GM21381 (cell line): ENCODE measurements around the gene HCRTR1.
"Not testable (repeated sequence)": the region's sequence is repeated elsewhere in the genome, so short reads cannot be mapped to it uniquely, and the experiment has no call there.

Experiments used
- ATAC-seq: cut with Tn5 transposase; IDR thresholded peaks from one replicate; pipeline ENCODE4 v1.9.1; 2021; ENCODE audit warnings: mild to moderate bottlenecking, moderate library complexity; ENCODE audit not compliant: unreplicated experiment

Gene HCRTR1

DNA sequence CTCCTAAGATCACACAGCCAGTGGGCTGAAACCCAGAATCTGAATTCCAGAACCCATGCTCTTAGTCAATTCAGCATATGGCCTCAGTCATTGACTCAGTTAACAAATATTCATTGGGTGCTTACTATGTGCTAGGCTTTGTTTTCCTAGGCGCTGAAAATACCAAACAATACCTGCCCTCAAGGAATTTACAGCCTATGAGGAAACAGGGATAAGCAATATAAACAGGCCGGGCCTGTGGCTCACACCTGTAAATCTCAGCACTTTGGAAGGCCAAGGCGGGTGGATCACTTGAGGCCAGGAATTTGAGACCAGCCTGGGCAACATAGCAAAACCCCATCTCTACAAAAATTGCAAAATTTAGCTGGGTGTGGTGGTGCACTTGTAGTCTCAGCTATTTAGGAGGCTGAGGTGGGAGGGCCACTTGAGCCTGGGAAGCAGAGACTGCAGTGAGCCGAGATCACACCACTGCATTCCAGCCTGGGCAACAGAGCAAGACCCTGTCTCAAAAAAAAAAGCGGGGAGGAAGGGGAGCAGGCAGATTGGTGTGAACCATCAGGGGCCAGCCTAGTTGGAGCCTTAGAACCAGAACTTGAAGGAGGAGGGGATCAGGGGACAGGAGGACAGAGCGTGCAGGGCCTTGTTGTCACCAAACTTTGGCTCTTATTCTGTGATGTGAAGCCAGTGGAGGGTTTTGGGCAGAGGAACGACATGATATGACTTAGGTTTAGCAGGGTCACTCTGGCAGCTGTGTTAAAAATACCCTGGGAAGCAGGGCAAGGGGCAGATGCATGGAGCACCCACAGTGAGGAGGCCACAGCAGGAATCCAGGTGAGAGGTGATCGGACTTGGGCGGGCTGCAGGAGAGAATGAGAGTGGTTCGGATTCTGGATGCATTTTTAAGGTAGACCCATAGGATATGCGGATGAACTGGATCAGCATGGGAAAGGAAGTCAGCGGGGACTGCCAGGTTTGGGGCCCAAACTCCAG is 35.4 kb upstream of the HCRTR1 start:
- no peak for ATAC-seq

DNA sequence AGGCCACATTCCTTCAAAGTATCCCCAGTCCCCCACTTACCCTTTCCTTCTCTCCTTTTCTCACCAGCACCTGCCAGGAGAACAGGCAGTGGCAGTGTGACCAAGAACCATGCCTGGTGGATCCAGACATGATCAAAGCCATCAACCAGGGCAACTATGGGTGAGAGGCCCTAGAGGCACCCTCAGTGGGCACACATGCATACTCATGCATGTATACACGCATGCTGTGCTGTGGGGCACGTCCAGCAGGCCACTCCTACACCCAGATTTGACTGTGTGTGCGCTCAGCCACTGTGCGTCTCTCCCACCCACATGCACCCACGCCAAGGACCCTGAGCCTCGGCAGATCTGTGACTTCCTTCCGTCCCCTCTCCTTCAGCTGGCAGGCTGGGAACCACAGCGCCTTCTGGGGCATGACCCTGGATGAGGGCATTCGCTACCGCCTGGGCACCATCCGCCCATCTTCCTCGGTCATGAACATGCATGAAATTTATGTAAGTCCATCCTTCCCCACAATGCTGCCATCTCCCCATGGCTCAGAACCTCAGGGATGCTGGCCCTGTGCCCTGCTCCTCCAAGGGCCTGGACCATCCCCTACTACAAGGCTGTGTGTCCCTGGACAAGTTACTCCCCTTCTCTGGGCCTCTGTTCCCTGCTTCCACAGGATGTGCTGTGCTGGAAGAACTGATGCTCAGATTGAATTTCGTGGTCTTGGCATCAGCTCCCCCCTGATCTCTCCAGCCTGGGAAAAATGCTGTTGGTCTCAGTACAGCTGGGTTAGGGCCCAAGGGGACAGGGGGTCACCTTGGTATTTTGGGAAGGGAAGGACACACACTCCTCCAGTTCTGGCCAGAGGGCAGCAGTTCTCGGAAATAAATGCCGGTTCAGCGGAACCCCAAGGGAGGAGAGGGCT is 34.2 kb upstream of the HCRTR1 start:
- no peak for ATAC-seq

DNA sequence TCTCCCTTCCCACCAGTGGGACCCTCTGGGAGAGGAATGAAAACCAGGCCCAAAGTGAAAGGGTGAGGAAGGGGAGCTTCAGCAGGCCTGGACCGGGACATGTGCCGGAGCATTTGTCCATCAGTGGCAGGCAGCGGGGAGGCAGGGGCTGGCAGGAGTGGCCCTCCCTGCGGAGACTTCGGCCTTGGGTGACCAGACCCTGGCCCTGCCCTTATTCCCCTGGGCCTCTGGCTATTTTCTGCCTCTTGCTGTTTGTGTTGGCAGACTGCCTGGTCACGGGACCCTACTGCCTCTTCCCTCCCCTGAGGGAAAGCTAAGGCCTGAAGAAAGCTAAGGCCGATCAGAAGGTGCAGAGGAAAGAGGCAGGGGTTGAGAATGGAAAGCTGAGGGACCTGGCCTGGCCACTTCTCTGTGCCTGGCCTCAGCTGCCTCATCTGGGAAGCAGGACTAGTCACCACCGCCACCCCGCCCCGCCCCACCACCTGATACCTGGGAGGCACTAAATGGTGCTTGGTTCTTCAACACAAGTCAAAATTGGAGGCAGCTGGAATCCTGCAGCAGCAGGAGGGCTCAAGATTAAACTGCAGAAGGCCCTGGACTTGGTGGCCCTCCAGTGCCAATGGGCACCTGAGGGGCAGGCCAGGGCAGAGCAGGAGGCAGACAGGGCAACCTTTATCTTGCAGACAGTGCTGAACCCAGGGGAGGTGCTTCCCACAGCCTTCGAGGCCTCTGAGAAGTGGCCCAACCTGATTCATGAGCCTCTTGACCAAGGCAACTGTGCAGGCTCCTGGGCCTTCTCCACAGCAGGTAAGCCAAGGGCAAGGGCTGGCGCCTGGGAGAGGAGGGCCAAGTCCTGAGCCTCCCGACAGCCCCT is 33.3 kb upstream of the HCRTR1 start:
- ATAC-seq: no peak

DNA sequence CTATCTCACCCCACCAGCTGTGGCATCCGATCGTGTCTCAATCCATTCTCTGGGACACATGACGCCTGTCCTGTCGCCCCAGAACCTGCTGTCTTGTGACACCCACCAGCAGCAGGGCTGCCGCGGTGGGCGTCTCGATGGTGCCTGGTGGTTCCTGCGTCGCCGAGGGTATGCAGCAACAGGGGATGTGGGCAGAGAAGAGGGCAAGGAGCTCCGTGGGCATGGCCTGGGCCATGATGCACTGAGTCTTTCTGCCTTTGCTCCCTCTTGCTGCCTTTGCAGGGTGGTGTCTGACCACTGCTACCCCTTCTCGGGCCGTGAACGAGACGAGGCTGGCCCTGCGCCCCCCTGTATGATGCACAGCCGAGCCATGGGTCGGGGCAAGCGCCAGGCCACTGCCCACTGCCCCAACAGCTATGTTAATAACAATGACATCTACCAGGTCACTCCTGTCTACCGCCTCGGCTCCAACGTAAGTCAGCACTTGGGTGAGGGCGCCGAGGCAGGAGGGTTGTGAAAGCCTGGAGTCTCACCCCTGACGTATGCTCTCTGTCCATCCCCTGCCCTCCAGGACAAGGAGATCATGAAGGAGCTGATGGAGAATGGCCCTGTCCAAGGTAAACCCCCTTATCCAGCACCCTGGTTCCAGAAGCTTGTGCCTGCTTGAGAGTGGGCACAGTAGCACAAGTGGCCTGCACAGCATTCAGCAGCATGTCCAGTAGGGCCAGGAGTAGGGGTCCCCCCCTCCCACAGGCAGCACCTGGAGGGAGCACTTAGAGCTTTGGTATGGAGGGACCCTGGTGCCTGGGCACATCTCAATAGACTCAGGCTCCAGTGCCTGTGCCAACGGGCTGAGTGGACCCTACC is 32.4 kb upstream of the HCRTR1 start:
- ATAC-seq: no peak

DNA sequence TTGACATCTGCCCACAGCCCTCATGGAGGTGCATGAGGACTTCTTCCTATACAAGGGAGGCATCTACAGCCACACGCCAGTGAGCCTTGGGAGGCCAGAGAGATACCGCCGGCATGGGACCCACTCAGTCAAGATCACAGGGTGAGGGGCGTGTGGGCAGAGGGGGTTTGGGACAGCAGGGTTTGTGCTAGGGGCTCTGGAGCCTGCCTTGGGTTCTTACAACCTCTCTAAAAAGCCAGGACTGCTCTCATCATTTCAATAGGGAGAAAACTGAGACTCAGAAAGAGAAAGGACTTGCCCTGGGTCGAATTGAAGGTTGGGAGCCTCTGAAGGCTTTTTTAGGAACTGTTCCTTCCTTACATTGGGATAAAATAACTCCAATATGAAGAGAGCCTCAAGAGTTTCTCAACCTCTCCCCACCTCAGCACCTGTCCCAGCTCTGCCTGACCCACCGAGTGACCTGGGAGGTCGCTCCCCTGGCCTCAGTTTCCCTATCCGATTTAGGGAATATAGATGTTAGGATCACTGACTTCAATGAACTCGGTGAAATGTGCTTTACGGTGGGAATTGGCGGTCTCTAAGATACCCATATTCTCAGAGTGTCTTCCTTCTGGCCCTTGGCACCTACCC is 31.6 kb upstream of the HCRTR1 start:
- ATAC-seq: no peak

DNA sequence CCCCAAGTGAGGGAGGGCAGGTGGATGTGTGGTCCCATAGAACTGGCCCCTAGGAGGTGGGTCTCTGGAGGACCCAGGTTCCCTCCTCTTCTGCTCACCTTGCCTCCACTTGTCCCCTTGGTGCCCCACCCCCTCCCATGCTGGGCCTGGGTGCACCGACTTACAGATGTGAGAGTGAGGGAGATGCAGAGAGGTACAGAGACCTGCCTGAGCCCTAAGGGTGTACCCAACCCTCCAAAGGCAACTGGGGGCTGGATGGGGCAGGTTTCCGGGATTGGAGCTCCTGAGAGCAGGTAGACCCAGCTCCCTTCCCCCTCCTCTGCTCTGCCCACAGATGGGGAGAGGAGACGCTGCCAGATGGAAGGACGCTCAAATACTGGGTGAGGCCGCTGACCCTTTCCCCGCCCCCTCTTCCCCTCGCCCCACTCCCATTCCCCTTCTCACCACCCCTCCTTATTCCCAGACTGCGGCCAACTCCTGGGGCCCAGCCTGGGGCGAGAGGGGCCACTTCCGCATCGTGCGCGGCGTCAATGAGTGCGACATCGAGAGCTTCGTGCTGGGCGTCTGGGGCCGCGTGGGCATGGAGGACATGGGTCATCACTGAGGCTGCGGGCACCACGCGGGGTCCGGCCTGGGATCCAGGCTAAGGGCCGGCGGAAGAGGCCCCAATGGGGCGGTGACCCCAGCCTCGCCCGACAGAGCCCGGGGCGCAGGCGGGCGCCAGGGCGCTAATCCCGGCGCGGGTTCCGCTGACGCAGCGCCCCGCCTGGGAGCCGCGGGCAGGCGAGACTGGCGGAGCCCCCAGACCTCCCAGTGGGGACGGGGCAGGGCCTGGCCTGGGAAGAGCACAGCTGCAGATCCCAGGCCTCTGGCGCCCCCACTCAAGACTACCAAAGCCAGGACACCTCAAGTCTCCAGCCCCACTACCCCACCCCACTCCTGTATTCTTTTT is 30.8 kb upstream of the HCRTR1 start:
- ATAC-seq: no peak

DNA sequence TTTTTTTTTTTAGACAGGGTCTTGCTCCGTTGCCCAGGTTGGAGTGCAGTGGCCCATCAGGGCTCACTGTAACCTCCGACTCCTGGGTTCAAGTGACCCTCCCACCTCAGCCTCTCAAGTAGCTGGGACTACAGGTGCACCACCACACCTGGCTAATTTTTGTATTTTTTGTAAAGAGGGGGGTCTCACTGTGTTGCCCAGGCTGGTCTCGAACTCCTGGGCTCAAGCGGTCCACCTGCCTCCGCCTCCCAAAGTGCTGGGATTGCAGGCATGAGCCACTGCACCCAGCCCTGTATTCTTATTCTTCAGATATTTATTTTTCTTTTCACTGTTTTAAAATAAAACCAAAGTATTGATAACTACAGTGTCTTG is 30.2 kb upstream of the HCRTR1 start:
- not testable (repeated sequence) for ATAC-seq

DNA sequence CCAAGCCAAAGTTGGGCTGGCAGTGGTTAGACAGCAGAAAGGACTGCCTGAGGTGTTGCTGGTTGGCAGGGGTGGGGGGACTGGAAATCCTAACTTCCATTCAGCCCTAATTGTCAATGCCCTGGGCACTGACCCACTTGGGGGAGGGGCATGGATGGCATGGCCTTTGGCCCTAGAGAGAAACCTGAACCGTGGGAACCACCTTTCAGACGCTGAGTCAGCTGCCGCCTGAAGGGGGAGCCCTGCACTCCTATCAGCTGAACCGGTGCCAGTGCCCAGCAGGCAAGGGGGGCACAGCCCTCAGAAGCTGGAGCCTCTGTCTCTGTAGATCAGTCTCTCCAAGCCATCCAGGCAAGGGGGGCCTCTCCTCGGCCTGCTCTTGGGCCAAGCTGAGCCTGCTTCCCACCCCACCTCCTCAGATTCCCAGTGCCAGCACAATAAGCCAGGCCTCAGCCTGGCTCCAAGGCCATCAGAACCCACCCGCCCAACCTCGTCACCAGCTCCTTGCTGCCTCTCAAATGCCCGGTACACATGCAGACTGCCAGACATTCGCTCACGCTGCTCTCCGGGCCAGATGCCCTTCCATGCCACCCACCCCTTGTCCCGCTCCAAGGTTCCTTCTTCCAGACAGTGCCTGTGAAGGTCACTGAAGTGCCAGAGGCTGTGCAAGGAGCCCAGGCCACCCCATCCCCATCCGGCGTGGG is 29.6 kb upstream of the HCRTR1 start:
- no peak for ATAC-seq

DNA sequence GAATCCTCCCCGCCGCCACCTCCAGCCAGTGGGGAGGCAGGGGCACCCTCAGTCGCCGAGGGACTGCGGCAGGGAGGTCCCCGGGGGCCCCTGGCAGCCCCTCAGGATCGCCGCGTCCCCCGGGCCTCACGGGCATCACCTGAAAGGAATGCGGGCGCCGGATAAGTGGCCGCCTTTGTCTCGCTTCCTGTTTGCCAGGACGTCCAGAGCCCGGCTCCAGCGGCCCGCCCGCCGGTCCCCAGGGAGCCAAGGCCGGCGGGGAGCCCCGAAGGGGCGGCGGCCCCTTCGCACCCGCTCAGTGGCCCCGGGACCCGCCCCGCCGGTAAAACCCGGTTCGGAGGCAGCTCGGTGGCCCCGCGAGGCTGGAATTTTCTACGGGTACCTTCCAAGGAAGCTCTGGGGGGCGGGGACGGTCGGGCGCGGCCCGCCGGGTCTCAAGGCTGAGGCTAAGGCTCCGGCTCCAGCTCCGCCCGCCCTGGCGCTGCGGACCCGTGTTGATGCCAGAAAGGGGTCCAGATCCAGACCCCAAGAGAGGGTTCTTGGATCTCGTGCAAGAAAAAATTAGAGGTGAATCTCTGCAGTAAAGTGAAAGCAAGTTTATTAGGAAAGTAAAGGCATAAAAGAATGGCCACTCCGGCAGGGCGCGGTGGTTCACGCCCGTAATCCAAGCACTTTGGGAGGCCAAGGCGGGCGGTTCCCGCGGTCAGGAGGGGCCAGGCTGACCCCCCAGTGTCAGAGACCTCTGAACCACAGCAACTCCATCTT is 28.6 kb upstream of the HCRTR1 start:
- ATAC-seq: no peak

DNA sequence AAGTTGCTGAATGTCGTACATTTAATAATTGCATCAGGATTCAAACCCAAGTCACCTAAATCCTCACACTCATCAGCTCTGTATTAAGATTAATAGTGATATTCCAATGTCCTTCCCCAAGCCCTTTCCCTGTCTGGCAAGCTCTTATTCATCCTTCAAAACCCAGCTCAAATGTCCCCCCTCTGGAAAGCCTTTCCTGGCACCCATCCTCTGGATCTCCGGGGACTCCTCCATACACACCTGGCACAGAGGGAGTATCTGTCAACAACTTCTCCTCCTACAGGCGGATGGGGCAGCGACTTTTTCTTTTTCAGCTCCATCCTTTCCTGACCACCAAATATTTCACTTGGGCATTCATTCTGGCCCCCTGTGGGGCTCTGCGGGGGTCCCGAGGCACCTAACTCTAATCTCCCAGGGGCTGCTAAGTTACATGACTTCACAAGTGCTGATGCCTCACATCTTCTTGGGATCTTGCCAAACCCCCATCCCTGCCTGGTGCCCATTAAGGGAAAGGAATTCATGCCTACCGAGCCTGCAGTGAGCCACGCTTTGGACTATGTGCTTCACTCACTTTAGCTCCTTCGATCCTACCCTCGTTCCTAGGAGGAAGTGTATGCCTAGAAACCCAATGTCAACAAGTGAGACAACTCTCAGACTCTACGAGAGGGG is 25.9 kb upstream of the HCRTR1 start:
- ATAC-seq: no peak

DNA sequence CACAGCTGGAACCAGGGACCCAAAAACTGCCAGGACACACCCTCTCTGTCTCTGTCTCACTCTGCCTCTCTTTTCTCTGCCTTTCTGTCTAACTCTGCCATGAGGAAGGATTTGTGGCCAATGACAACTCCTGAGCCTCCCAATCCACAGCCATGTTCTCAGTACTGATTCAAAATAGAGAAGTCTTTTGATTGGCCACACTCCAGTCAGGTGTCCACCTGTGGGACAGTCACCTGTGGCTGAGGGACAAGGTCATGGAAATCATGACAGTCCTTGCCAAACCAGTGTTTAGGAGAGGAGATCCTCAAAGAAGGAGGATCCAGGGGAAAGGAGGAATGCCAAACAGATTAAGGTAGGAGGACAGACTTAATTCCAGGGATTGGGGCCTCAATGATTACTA is 25.4 kb upstream of the HCRTR1 start:
- ATAC-seq: no peak

DNA sequence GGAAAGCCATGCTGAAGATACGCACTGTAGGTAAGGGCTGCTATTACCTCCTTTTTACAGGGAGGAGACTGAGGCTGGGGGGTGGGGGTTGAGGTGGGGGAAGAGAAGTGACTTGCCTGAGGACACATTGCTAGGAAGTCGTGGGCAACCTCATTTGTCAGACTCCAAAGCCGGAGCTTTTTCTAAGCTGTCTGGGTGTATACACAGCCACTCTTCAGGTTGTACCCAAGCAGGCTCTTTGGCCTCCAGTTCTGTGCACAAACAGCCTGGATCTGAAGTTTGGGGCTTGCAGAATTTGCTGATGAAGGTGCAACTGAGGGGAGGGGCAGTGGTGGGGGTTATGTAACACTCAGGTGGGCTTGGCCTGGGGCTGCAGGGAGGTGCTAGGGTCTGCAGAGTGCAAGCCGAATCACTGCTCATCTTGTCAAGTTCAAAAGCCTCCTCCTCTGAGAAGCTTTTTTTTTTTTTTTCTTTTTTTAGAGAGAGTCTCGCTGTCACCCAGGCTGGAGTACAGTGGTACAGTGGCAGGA is 24.3 kb upstream of the HCRTR1 start:
- ATAC-seq: no peak

DNA sequence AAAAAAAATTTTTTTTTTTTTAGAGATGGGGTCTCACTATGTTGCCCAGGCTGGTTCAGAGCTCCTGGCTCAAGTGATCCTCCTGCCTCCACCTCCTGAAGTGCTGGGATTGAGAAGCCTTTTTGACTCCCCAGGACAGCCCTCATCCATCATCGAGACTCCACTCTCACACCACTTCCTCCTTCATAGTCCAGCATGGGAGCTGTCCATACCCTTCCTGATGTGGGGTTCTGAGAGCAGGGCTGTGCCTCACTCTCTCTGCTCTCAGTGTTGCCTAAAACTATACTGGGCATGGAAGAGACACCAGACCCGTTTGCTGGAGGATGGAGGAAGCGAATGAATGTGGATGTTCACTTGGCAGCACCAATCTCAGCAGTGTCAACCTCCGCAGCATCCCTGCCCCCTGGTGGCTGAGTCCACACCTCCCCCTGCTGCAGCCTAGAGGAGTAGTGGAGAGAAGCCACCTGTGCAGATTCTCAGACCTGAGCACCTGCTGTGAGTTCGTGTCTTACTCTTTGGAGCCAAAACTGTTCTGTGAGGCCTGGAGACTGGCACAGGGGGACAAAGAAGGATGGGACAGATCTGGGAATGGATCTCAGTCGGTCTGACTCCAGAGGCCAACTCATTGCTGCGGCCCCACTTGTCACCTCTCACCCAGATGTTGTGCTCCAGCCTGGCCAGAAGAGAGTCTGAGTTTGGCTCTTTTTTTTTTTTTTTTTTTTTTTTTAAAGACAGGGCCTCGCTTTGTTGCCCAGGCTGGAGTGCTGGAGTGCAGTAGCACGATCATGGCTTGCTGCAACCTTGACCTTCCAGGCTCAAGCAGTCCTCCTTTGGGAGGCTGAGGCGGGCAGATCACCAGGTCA is 23.5 kb upstream of the HCRTR1 start:
- no peak for ATAC-seq

DNA sequence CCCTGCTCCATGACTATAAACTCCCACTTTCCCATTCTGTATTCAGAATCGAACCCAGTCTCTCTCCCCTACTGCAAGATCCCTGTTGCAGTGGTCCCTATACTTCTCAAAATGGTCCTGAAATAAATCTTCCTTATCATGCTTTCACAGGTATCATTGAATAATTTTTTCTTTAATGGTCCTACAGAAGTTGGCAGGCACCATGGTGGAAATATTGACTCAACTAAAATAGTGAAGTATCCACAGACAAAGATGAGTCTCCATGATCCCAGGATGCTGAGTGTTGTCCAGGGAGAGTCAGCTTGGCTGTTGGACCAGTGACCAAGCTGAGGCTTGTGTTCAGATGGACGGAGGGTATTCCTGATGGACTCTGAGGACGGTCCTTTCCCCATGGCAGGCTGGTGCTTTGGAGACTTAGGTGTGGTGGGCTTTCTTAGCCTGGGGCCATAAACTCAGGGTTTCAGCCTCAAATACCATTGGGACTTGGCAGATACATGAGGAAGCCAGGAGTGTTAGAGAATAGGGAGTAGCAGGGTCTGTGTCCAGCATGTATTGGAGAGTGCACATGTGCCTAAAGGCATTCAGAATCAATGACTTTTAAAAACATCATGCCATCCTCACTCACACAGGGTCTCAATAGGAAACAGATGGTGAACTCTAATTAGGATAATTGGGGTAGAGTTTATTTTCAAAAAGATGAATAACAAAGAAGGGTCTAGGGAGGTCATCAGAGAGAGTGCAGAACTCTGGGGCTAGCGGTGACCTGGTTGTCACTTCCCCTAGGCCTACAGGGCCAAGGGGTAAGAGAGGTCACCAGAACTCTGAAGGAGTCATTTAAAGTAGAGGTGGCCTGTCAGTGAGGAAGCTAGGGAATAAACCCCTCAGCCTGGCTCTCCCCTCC is 21.4 kb upstream of the HCRTR1 start:
- no peak for ATAC-seq
